AG04450 (cell line): ENCODE measurements around the gene PRKCH. TPM values are rescaled to one million over a fixed set of nuclear protein-coding genes. Genes with fewer than 3 reads are reported as not detected.

ENCODE experiments used
- CTCF ChIA-PET: fragments of 300-600, 350-600 bp; formaldehyde crosslinking; extraction: SDS; loops from one replicate; lab custom pipeline; 2022; ENCODE audit warnings: antibody characterized with exemption, inconsistent platforms; lab: Charles Lee
- POLR2A ChIA-PET: fragments of 350-600 bp; formaldehyde crosslinking; extraction: SDS; loops from one replicate; lab custom pipeline; 2021; ENCODE audit warnings: antibody characterized with exemption, inconsistent platforms; lab: Yijun Ruan, JAX
- DNase-seq: peaks from one replicate; pipeline ENCODE4 v3.0.0-alpha.2; 2011; ENCODE audit warnings: low read depth, low spot score
- H3K27ac ChIP-seq: one replicate; pipeline ENCODE4 v1.5.1; 2012; ENCODE audit warnings: low read depth, low read length, control low read depth
- H3K27me3 ChIP-seq: one replicate; pipeline ENCODE4 v1.6.0; 2012; ENCODE audit warnings: low read length; ENCODE audit not compliant: control insufficient read depth, insufficient read depth
- H3K4me3 ChIP-seq: 2 replicates; pipeline ENCODE4 v1.5.1; 2011; ENCODE audit warnings: mild to moderate bottlenecking, low read depth, low read length, control low read depth
- H3K9me3 ChIP-seq: 2 replicates; pipeline ENCODE4 v1.5.1; 2012; ENCODE audit warnings: low read length; ENCODE audit not compliant: control insufficient read depth, insufficient read depth
- CTCF ChIP-seq: IDR thresholded peaks from 2 replicates; pipeline ENCODE4 v1.5.1; 2011; ENCODE audit warnings: low read depth, low read length, control low read depth, inconsistent platforms
- polyA plus RNA-seq: library from polyadenylated mRNA; depleted of rRNA; stranded (reverse); fragments of >200 nt; gene quantifications from 2 replicates; pipeline ENCODE4 v1.2.3, GENCODE V29; 2011

The PRKCH gene
- polyA plus RNA-seq, 1 experiment, result 1.6 TPM

DNA sequence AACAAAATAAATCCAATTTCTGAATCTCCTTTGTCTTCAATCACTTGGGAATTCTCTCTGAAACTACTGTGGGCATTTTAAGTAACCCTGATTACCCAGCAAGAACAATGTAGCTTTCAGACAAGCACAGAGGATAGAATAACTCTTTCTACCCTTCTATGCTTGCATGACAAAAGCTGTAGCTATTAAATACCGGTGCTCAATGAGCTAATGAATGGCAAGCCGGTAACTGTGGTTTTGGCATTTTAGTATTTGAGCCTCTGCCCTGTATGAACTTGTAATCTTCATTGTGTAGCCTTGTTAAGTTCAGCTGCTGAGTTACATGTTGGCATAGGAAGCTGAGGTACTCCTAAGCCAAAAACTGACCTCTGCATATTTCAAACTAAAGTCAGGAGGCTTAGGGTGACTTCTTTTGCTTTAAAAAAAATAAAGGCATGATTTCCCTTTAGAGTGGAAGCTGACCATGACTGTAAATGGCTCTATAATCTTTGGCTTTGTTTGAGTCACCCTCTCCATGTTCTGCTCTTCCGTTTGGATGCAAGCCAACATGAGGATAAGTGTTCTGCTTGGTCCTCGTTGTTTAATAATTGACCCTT lies 202.9 kb downstream of the PRKCH start:
- TF ChIP-seq CTCF, result no peak
- no peak for DNase-seq
- H3K27me3 ChIP-seq, result no peaks in the 10 kb centered on the region
- ChIA-PET POLR2A (interaction anchor here (0.6 kb wide), 1 partner anchor 41 kb away, joined by 5 read pairs; no protein-coding TSS in a partner anchor), CTCF (interaction anchor here (1.4 kb wide), 2 partner anchors 21 to 49 kb away, joined by 3 to 7 read pairs; no protein-coding TSS in a partner anchor)
- H3K4me3 ChIP-seq, result no peak overlapping the region
- no peaks in the 10 kb centered on the region for H3K9me3 ChIP-seq
- no peak overlapping the region for H3K27ac ChIP-seq

DNA sequence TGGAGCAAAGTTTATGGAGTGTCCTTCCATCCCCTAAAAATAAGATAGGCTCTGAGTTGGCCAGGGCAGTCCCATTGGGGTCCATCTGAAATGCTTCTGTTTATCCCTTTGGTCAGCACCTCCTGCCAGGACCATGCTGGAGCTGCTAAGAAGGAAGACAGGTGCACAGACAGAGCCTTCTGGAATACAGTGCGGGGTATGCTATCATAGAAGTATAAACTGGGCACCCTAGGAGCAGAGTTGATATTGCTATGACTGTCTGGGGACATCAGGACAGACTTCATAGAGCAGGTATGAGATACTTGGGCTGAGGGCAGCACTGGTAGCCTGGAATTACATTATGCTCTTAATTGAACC lies 203.5 kb downstream of the PRKCH start:
- CTCF ChIA-PET, result interaction anchor here (1.4 kb wide), 1 partner anchor 21 kb away, joined by 3 read pairs; no protein-coding TSS in a partner anchor
- Histone ChIP-seq H3K27me3 (no peaks in the 10 kb centered on the region), H3K9me3 (no peaks in the 10 kb centered on the region), H3K4me3 (no peak overlapping the region), H3K27ac (no peak overlapping the region)
- no peak for TF ChIP-seq CTCF
- DNase-seq, result no peak
- POLR2A ChIA-PET, result no interaction called here

DNA sequence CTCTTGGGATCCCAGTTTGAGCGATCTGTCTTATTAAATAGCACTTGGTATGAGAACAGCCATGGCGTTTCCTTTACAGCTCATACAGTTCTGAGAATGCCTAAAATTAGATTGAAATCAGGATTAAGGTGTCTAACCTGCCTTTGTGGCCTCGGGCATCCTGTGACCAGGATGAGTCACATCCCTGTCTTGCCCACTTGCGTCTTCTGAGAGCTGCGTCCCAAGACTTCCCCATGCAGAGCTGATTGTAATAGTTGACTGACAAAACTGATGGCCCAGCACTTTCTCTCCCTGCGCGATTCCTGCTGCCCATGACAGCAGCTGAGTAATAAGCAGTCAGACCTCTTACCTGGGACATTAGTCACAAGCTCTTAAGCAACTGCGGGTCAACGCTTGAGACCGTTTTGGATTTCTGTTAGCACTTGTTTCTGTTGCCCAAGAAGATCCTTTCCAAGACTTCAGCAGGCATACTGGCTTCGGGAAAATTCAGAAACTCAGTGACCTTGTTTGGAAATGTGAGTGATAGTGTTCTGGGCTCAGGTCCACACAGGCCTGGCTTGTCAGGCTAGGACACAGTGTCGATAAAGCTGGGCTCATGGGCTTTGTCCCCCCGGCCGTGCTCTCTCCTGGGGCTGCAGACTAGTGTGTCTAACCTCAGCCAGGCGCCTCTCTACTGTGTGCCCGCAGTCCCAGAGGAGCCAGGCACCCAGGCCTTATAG lies 204.1 kb downstream of the PRKCH start:
- TF ChIP-seq CTCF, result no peak
- Histone ChIP-seq H3K4me3 (no peak overlapping the region), H3K9me3 (no peaks in the 10 kb centered on the region), H3K27ac (peak overlapping the region; percentile 31), H3K27me3 (no peaks in the 10 kb centered on the region)
- ChIA-PET CTCF (interaction anchor here (1.0 kb wide), 1 partner anchor 51 kb away, joined by 3 read pairs; no protein-coding TSS in a partner anchor), POLR2A (interaction anchor here (0.6 kb wide), 1 partner anchor 42 kb away, joined by 5 read pairs; no protein-coding TSS in a partner anchor)
- no peak for DNase-seq

DNA sequence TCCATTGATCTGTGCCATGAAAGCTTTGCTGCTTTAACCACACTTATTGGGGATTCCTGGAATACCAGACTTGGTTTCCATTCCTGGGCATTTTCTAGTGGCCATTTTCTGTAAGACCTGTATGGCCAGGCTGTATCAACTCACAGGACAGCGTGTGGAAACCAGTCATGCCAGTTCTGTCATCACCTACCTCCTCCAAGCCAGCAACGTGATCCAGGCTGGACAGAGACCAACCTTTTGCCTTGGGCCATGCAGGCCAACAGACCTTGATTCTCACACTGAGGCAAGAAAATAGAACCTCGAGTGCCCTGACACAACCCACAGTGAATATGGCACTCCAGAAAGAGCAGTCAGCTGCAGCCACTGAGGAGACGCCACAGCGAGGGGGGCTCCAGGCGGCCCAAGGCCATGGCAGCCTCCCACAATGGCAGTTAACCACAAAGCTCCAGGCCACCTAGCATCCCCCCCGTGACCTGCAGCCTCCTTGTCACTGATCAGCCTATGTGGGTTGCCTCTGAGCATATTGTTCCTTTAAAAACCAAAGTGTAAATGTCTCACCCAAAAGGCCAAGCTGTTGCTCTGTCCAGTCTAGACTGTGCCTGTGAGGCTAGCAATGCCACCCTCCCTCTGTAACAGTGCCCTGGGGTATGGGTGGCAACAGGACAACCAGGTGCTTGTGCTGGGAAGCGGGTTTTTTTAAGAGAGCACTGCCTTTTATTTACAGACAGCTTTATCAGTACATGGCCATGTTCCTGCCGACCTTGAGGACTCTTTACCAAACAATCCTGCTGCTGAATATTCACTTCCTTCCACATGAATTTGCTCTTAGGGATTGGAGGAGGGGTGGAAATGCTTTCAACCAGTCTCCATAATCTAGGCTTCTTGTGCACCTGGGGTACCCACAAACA lies 205.3 kb downstream of the PRKCH start:
- H3K27ac ChIP-seq, result peak overlapping the region; percentile 73
- ChIA-PET POLR2A (interaction anchor here (1.5 kb wide), 1 partner anchor 36 kb away, joined by 4 read pairs; no protein-coding TSS in a partner anchor), CTCF (no interaction called here)
- no peak for DNase-seq
- TF ChIP-seq CTCF, result no peak
- H3K9me3 ChIP-seq, result no peaks in the 10 kb centered on the region
- H3K27me3 ChIP-seq, result no peaks in the 10 kb centered on the region
- no peak overlapping the region for H3K4me3 ChIP-seq
